ENCODE data around the gene NOBOX. TPM values are rescaled to one million over a fixed set of nuclear protein-coding genes. Genes with fewer than 3 reads are reported as not detected.
"Not testable (repeated sequence)": the region's sequence is repeated elsewhere in the genome, so short reads cannot be mapped to it uniquely, and the experiment has no call there.

Gene NOBOX
- total RNA-seq, 4 donors from 2014 or later = not detected

DNA sequence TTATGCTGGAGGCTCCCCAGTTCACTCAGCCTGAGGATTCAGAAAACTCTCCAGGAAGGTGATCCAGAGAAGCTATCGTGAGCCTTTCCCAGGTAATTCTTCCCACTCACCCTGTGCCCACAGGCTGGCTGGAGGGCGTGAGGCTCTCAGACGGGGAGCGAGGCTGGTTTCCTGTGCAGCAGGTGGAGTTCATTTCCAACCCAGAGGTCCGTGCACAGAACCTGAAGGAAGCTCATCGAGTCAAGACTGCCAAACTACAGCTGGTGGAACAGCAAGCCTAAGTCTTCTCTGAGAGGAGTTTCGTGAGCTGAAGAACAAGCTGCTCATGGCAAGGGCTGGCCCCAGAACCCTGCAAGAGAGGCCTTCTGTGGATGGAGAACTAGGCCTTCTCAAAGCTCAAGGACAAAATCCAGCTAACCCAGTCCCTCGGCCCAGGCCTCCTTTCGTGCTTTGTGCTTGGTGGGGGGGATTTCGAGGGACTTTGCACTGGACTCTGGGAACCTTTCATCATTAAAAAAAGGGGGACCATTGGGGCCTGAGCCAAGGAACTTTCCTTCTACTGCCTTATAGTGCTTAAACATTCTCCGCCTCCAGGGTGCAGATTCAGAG, 23.6 kb downstream of the NOBOX start:
- TF ChIP-seq, protein P1, sequence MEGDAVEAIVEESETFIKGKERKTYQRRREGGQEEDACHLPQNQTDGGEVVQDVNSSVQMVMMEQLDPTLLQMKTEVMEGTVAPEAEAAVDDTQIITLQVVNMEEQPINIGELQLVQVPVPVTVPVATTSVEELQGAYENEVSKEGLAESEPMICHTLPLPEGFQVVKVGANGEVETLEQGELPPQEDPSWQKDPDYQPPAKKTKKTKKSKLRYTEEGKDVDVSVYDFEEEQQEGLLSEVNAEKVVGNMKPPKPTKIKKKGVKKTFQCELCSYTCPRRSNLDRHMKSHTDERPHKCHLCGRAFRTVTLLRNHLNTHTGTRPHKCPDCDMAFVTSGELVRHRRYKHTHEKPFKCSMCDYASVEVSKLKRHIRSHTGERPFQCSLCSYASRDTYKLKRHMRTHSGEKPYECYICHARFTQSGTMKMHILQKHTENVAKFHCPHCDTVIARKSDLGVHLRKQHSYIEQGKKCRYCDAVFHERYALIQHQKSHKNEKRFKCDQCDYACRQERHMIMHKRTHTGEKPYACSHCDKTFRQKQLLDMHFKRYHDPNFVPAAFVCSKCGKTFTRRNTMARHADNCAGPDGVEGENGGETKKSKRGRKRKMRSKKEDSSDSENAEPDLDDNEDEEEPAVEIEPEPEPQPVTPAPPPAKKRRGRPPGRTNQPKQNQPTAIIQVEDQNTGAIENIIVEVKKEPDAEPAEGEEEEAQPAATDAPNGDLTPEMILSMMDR (IDR thresholded peaks at IDR 0.05; ENCODE audit: low read depth) = no peak

DNA sequence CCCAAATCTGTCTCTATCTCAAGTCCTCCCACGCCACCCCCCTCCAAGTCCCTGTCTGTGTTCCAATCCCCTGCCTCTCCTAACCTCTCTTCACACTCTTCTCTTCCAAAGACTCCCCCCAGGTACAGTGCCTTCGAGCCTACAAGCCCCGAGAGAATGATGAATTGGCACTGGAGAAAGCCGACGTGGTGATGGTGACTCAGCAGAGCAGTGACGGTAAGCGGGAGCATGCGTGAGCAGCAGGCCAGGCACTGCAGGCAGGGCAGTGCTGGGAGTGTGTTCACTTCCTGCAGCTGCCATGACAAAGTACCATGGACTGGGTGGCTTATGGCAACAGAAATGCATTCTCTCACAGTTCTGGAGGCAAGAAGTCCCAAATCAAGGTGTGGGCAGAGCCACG, 24.8 kb downstream of the NOBOX start:
- TF ChIP-seq, protein P1 (IDR thresholded peaks at IDR 0.05; ENCODE audit: low read depth) = no peak

DNA sequence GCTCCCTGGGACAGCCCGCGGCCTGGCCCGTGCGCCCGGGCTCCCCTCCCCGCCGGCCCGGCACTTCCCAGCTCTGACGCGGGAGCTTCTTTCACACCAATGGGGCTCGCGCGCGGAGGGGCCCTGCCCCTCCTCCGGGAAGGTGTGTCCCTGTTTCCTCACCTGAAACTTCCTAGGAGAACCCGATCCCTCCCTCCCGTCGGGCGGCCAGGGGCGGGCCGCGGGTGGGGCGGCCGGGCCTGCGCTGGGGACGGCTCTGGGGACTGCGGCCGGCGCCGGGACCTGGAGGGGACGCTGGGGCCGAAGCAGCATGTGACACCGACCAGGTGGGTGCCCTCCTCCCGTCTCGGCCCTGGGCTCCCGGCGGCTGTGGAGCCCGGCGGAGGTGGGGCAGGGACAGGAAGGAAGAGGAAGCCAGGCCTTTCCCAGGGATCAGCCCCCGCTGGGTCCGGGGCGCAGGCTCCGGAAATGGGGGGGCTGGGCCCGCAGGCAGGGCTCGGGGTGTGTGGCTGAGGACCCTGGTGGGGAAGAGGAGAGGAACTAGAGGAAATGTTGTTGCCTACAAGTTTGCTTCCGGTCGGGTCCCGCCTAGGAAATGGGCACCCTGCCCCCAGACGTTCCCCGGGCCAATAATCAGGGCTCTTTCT, 48.2 kb downstream of the NOBOX start, which contains the start of gene ARHGEF5:
ARHGEF5 (plus strand) TSS at position 227 of the 647 bp plus-strand sequence. CDS start 7,268 bp downstream, outside the sequence.
- TF ChIP-seq, protein P1 (IDR thresholded peaks at IDR 0.05; ENCODE audit: low read depth) = not testable (repeated sequence)

Small RNA genes lying within 50 kb of the gene (small RNA-seq; reads per million reads assigned to genes)
- gene RNU6ATAC40P = not detected

Other genes with a start within 250 kb of the NOBOX start
- gene CTAGE4, start 220.2 kb downstream of the NOBOX start, total RNA-seq = 1 to 10 TPM in 3 of 4 donors, under 1 TPM in 1; 0.75 to 2.3 (median 1.6) TPM
- 1 to 10 TPM; 2.8 to 4.9 (median 4.3) TPM for gene ARHGEF35, start 207.9 kb downstream of the NOBOX start, total RNA-seq
- under 1 TPM in 2 of 4 donors, not detected in 2; 0.19 to 0.44 TPM for gene OR2A42, start 164.1 kb downstream of the NOBOX start, total RNA-seq
- gene OR2A7, start 138.9 kb downstream of the NOBOX start, total RNA-seq = 1 to 10 TPM; 2.4 to 4.9 (median 3.7) TPM
- gene CTAGE8, start 134.4 kb downstream of the NOBOX start, total RNA-seq = under 1 TPM; 0.49 to 0.88 (median 0.72) TPM
- gene OR2A1, start 91.3 kb downstream of the NOBOX start, total RNA-seq = under 1 TPM in 3 of 4 donors, not detected in 1; 0.34 to 0.66 (median 0.65) TPM
- gene ARHGEF5, start 48.3 kb downstream of the NOBOX start, total RNA-seq = 1 to 10 TPM; 3.9 to 6.8 (median 6.8) TPM